Left renal cortex interstitium (tissue), 4 donors: ENCODE results near the gene PDLIM7. TPM values are rescaled to one million over a fixed set of nuclear protein-coding genes. Genes with fewer than 3 reads are reported as not detected.

Experiments
- DNase-seq, 4 donors: peaks; one replicate each; pipeline ENCODE4 v3.0.0-alpha.2; 2013; ENCODE audit warnings: low read depth in 4 of 4, low spot score in 2 of 4, missing footprints in 1 of 4
- polyA plus RNA-seq, 4 donors: library from polyadenylated mRNA; unstranded; fragments of 120-200 nt; gene quantifications; one replicate each; pipeline ENCODE4 v1.2.1, GENCODE V29; 2013; ENCODE audit not compliant: insufficient read length in 4 of 4

PDLIM7 gene
- polyA plus RNA-seq, 4 donors: 68.1 to 166 (median 130) TPM

DNA sequence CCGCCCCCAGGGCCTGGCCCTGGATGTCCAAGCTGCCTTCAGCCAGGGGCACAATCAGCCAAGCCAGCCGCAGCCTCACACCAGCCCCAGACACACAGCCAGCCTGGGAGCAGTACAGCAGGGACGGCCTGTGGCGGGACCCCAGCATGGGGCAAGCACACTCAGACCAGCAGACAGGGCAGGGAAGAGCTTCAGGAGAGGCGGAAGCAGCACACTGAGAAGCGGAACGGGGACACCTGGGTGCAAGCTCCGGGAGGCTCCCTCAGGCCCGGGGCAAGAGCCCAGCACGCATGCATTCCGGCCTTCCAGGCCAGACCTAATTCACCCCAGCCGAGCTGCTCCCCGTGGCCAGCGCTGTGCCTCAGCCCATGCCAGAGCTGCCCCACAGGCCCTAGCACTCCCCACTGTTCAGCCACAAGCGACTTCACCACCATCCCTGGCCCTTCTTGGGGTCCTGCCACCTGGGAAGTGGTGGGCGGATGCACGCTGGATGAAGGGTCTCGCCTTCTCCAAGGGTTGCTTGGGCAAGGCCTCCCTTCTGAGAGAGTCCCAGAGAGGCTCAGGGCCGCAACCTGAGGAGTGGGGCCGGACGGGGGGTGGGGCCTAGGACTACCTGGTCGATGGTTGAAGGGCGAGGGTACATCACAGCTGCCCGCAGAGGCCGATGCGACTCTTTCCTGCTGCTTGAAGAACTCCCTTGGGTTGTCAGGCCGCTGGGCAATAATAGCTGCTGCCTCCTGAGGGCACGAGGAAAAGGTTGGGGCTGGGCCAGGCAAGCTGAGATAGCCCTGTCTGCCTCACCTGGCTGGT is 37.4 kb downstream of the PDLIM7 start:
- DNase-seq: no peak

- DNase-seq: no peak
Measured at GRCh38 chr5:177459357-177459756, 38.0 kb downstream of the PDLIM7 start.

DNA sequence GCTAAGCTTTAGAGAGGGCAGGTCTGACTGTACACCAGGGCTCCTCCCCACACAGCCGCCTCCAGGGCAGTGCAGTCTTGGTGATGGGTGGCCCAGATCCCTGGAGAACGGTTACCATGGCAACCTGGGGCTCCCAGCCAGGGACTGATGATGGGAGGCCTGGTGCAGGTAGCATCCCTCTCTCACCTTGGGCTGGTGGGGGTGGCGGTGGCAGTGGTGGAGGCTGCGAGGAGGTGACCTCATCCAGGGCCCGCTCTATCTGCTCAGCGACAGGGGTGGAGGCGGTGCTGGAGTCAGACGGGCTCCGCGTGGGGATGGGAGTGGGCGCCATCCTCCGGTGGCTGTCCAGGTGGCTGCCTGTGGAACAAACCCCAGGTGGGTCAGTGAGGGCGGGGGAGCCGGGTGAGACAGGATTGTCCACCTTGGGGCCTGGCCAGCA is 38.5 kb downstream of the PDLIM7 start:
- no peak for DNase-seq

- DNase-seq: no peak
Measured at GRCh38 chr5:177457852-177458681, 39.3 kb downstream of the PDLIM7 start.

- DNase-seq: peak in 2 of 4 donors; percentile 73 to 88
Measured at GRCh38 chr5:177456976-177457851, 40.2 kb downstream of the PDLIM7 start.

GRCh38 chr5:177456591-177456964 is 40.8 kb downstream of the PDLIM7 start:
- DNase-seq: no peak

GRCh38 chr5:177455661-177456590 is 41.5 kb downstream of the PDLIM7 start:
- peak in 2 of 4 donors; percentile 83 to 86 for DNase-seq

GRCh38 chr5:177455036-177455660 is 42.3 kb downstream of the PDLIM7 start:
- peak in 1 of 4 donors; percentile 63 for DNase-seq

GRCh38 chr5:177454397-177455035 is 42.9 kb downstream of the PDLIM7 start:
- peak in 3 of 4 donors; percentile 81 to 85 (median 85) for DNase-seq

GRCh38 chr5:177453852-177454396 is 43.5 kb downstream of the PDLIM7 start:
- DNase-seq: no peak

DNA sequence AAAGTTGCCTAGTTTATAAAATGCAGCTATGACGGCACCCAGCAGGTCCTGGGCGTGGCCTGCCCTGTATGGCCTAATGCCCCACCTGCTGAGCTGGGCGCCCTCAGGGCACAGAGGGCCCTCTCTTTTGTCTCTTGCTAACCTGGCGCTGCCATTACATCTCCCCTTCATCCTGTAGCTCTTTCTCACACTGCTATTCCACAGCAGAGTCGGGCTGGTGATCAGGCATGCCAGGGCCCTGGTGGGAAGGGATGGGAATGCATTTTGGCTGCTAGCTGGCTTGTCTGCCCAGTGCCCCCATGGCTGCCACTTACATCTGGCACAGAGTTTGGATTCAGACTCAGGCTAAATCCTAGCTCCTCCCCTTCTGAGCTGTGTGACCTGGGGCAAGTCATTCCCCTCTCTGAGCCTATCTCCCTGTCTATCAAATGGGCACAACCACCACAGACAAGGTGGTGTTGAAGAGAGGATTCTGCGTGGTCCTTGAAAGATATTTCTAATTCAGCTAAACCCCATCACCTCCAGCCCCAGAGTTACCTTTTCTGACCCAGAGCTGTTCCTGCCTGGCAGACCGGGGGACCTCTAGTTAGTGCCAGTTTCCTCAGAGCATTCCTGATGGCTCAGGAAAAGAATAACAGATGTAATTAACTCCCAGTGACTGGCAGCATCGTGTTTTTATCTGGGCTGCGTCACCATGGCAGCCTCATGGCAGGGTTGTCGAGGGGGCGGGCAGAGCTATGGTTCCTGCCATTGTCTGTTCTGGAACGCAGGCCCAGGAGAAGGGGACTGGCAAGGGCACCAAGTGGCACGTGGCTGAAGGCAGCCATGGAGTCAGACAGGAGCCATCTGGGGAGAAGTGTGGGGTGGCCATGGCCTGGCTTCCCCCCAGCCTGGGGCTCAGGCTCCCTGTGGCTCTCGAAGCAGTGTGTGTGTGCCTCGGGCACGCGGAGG is 44.4 kb downstream of the PDLIM7 start:
- no peak for DNase-seq

DNA sequence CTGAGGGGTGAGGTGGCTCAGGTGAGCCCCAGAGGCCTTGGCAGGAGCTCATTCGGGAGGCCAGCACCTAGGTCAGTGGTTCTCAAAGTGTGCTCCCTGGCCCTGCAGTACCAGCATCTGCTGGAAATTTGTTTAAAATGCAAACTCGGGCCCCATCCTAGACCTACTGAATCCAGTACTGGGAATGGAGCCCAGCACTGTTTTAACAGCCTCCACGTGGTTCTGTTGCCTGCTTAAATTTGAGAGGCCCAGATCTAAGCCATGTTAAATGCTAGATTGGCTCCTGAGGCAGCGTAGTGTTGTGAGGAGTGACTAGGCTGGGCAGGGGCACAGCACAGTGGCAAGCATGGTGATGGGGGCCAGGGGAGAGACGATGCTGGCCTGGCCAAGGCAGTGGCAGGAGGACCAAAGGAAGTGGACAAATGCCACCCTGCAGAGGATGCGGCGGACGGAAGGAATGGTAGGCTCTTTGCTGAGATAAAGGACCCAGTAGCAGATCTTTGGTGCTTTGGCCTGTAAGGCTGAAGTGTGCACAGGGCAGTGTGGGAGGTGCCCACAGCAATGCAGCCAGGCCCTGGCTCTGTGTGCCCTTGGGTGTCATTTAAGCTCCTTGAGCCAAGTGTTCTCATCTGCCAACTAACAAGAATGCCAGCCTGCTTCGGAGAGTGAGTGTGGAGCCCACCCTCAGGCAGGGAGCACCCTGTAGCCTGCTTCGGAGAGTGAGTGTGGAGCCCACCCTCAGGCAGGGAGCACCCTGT is 46.6 kb downstream of the PDLIM7 start:
- DNase-seq: no peak

GRCh38 chr5:177449140-177450061 is 48.0 kb downstream of the PDLIM7 start:
- no peak for DNase-seq

GRCh38 chr5:177448244-177448950 is 49.0 kb downstream of the PDLIM7 start:
- no peak for DNase-seq
